Neuronal stem cell (in vitro differentiated cells): ENCODE results near the gene RUNDC3A.
A peak's percentile ranks its signal among the peaks of the same experiment; 100 is the strongest.

Source experiments
- DNase-seq: peaks from one replicate; pipeline ENCODE4 v3.0.0-alpha.2; 2013; ENCODE audit warnings: low spot score
- H2AFZ ChIP-seq: one replicate; pipeline ENCODE4 v1.6.1; 2013; ENCODE audit warnings: mild to moderate bottlenecking, low read length, inconsistent platforms
- H2AK5ac ChIP-seq: 2 replicates; pipeline ENCODE4 v1.6.1; 2013; ENCODE audit warnings: low read depth, mild to moderate bottlenecking, inconsistent platforms, low read length, moderate library complexity, mixed read lengths
- H2BK120ac ChIP-seq: 2 replicates; pipeline ENCODE4 v1.6.1; 2013; ENCODE audit warnings: low read depth, mild to moderate bottlenecking, inconsistent platforms, low read length, moderate library complexity, mixed read lengths
- H2BK12ac ChIP-seq: one replicate; pipeline ENCODE4 v1.6.1; 2013; ENCODE audit warnings: low read length, inconsistent platforms
- H2BK15ac ChIP-seq: 2 replicates; pipeline ENCODE4 v1.6.1; 2013; ENCODE audit warnings: mild to moderate bottlenecking, low read length, inconsistent platforms, mixed read lengths
- H2BK5ac ChIP-seq: one replicate; pipeline ENCODE4 v1.6.1; 2013; ENCODE audit warnings: inconsistent platforms, mild to moderate bottlenecking, low read length, moderate library complexity
- H3K14ac ChIP-seq: one replicate; pipeline ENCODE4 v1.6.1; 2013; ENCODE audit warnings: low read length, inconsistent platforms
- H3K18ac ChIP-seq: 2 replicates; pipeline ENCODE4 v1.6.1; 2013; ENCODE audit warnings: low read length, inconsistent platforms
- H3K23ac ChIP-seq: 2 replicates; pipeline ENCODE4 v1.6.1; 2013; ENCODE audit warnings: low read depth, mild to moderate bottlenecking, mixed read lengths, low read length, inconsistent platforms; ENCODE audit not compliant: poor library complexity
- H3K27ac ChIP-seq: replicated peaks from 3 replicates; pipeline ENCODE4 v1.5.1; 2013; ENCODE audit warnings: low read length, inconsistent platforms
- H3K27me3 ChIP-seq, 3 experiments: 2 replicates each; pipeline ENCODE4 v1.6.1; 2013; ENCODE audit warnings: low read length in 3 of 3, mild to moderate bottlenecking in 2 of 3, inconsistent platforms in 1 of 3, low read depth in 1 of 3, mixed read lengths in 1 of 3, moderate library complexity in 1 of 3; ENCODE audit not compliant: control insufficient read depth in 3 of 3, insufficient read depth in 3 of 3
- H3K36me3 ChIP-seq, 2 donors: replicated peaks in 1 of 2; 2 replicates each; pipeline ENCODE4 v1.6.1; 2013; ENCODE audit warnings: low read length in 2 of 2; ENCODE audit not compliant: control insufficient read depth in 2 of 2, insufficient read depth in 2 of 2
- H3K4ac ChIP-seq: 2 replicates; pipeline ENCODE4 v1.6.1; 2013; ENCODE audit warnings: inconsistent platforms, mild to moderate bottlenecking, low read length, moderate library complexity
- H3K4me1 ChIP-seq, 2 donors: 1 replicate in 1 of 2; 2 replicates in 1 of 2; pipeline ENCODE4 v1.6.1; 2013; ENCODE audit warnings: low read length in 2 of 2, low read depth in 1 of 2; ENCODE audit not compliant: control insufficient read depth in 2 of 2, insufficient read depth in 1 of 2
- H3K4me2 ChIP-seq: one replicate; pipeline ENCODE4 v1.6.1; 2013; ENCODE audit warnings: mild to moderate bottlenecking, low read length, inconsistent platforms; ENCODE audit not compliant: insufficient read depth, poor library complexity, severe bottlenecking
- H3K4me3 ChIP-seq, 2 donors: 2 replicates each; pipeline ENCODE4 v1.5.1; 2013; ENCODE audit warnings: low read length in 2 of 2, mild to moderate bottlenecking in 2 of 2, inconsistent platforms in 1 of 2, moderate library complexity in 1 of 2
- H3K79me1 ChIP-seq: one replicate; pipeline ENCODE4 v1.6.1; 2013; ENCODE audit warnings: low read depth, mild to moderate bottlenecking, inconsistent platforms, low read length, moderate library complexity
- H3K9ac ChIP-seq: one replicate; pipeline ENCODE4 v1.6.1; 2013; ENCODE audit warnings: mild to moderate bottlenecking, low read depth, low read length, inconsistent platforms; ENCODE audit not compliant: poor library complexity
- H3K9me3 ChIP-seq, 2 donors: replicated peaks in 1 of 2; 2 replicates each; pipeline versions ENCODE3 to v1.6.1; 2013; ENCODE audit warnings: low read length in 2 of 2, mild to moderate bottlenecking in 2 of 2, inconsistent platforms in 1 of 2, low read depth in 1 of 2, mixed read lengths in 1 of 2, moderate library complexity in 1 of 2; ENCODE audit not compliant: control insufficient read depth in 2 of 2, insufficient read depth in 1 of 2
- H4K8ac ChIP-seq: one replicate; pipeline ENCODE4 v1.6.1; 2013; ENCODE audit warnings: low read depth, mild to moderate bottlenecking, inconsistent platforms, low read length, moderate library complexity
- H4K91ac ChIP-seq: one replicate; pipeline ENCODE4 v1.6.1; 2013; ENCODE audit warnings: low read length, low read depth, mild to moderate bottlenecking, inconsistent platforms; ENCODE audit not compliant: poor library complexity
- WGBS, 2 donors: extraction: QIAGEN DNeasy Blood & Tissue Kit; methylation state at CpG; one replicate each; pipeline ENCODE4 v1.1.7; 2013; ENCODE audit warnings: missing lambda C conversion rate in 2 of 2, mixed read lengths in 1 of 2; ENCODE audit not compliant: insufficient read length in 2 of 2, insufficient replicate concordance in 1 of 2; ENCODE audit errors: extremely low coverage in 2 of 2; 5-methylcytosine and 5-hydroxymethylcytosine counted together

Gene RUNDC3A

DNA sequence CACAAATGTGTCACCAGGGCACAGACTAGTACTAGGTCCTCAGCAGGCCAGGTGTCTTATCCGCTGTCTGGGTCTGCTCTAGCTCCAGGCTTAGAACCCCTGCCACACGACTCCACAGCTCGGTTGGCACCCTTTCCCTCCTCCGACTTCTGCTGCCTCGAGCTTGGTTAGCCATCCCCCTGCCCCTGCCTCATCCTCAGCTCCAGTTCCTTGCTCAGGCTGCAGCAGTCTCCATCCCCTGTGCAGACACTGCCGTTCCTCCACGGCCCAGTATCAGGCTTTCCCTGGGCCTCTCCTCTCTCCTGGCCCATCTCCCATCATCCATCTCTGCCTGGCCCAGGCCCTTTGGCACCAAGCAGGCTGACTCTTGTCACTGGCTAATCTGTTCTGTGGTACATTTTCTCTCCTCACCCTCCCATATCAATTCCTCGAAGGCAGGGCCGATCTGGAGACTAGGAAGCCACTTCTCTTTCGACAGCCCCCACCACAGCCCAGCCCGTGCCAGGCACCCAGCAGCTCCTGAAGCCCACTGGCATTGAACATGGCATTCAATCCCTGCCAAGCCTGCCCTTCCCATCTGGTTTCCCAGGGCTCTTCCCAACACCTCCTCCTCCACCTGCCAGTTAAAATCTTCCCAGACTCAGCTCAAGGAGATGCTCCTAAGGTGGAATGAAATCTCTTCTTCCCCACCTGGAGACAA is 35.3 kb downstream of the RUNDC3A start:
- Histone ChIP-seq H3K23ac (no peak overlapping the region), H4K8ac (no peak overlapping the region), H3K4me2 (no peak overlapping the region), H3K4me3 (no peak overlapping the region), H3K27me3 (peaks cover 0 to 2% (median 0%) of the 10 kb centered on the region in 3 experiments), H3K4ac (no peak overlapping the region), H3K27ac (no peak overlapping the region), H2BK15ac (no peak overlapping the region), H2AK5ac (peak overlapping the region; percentile 60), H4K91ac (no peak overlapping the region), H3K36me3 (no peaks in the 10 kb centered on the region), H3K14ac (no peak overlapping the region), H2BK120ac (no peak overlapping the region), H3K79me1 (no peaks in the 10 kb centered on the region), H3K18ac (no peak overlapping the region), H2BK12ac (no peak overlapping the region), H2BK5ac (no peak overlapping the region), H3K9ac (peak overlapping the region; percentile 10), H2AFZ (peak overlapping the region; percentile 88), H3K9me3 (peaks cover 0 to 1% of the 10 kb centered on the region in 2 donors), H3K4me1 (peaks cover 0 to 4% of the 10 kb centered on the region in 2 donors)
- no peak for DNase-seq
- no CpG with 5 or more reads among the region's 11 CpGs for WGBS, 2 donors

- Histone ChIP-seq H2AK5ac (no peak within 1 kb of the TSS), H3K79me1 (no peaks in the 10 kb centered on the region), H3K4me3 (peak within 1 kb of the TSS; percentile 73 to 85), H2BK5ac (no peak within 1 kb of the TSS), H2BK12ac (no peak within 1 kb of the TSS), H3K36me3 (peaks cover 2 to 3% of the 10 kb centered on the region in 2 donors), H3K27ac (no peak within 1 kb of the TSS), H4K8ac (no peak within 1 kb of the TSS), H4K91ac (no peak within 1 kb of the TSS), H3K4ac (no peak within 1 kb of the TSS), H3K4me1 (peaks cover 0 to 4% of the 10 kb centered on the region in 2 donors), H2AFZ (peak within 1 kb of the TSS; percentile 88), H3K18ac (peak within 1 kb of the TSS; percentile 67), H3K9me3 (peaks cover 0 to 1% of the 10 kb centered on the region in 2 donors), H3K14ac (no peak within 1 kb of the TSS), H3K23ac (peak within 1 kb of the TSS; percentile 68), H3K27me3 (peaks cover 0 to 2% (median 0%) of the 10 kb centered on the region in 3 experiments), H2BK15ac (peak within 1 kb of the TSS; percentile 19), H2BK120ac (no peak within 1 kb of the TSS), H3K4me2 (peak within 1 kb of the TSS; percentile 85), H3K9ac (peak within 1 kb of the TSS; percentile 75)
- WGBS, 2 donors, result no CpG with 5 or more reads among the region's 26 CpGs
- DNase-seq, result peak; percentile 98
Measured at GRCh38 chr17:44344939-44345453, 36.6 kb downstream of the RUNDC3A start, which contains the start of gene GRN. GRN (plus strand) TSS chr17:44345302; CDS start chr17:44349165, 3,863 bp downstream.

DNA sequence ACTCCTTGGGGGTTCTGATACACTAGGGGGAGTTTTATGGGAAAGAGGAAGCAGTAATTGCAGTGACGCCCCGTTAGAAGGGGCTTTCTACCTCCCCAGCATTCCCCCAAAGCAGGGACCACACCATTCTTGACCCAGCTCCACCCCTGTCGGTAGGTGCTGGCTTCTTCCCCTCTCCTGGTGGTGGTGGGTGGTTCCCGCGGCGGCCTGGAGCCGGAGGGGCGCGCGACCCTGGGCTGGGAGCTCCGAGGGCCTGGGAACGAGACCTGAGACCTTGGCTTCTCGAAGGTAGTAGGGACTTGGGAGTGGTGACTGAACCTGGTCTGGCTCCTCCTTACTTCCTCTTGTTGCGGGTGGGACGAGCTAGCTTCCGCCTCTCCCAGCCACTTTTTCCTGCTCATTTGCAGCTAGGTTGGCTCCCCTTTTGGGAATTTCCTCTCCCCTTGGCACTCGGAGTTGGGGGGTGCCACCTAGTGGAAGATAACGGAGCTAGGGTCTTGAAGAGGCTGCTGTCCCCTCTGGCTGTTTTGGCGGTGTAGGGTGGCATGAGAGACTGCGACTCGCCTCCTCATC is 37.1 kb downstream of the RUNDC3A start:
- Histone ChIP-seq H3K27ac (no peak overlapping the region), H2BK12ac (no peak overlapping the region), H3K4ac (no peak overlapping the region), H3K14ac (no peak overlapping the region), H3K4me3 (peak overlapping the region; percentile 73 to 85), H3K18ac (peak overlapping the region; percentile 67), H3K4me2 (peak overlapping the region; percentile 85), H3K79me1 (no peaks in the 10 kb centered on the region), H2AFZ (peak overlapping the region; percentile 88), H2BK15ac (no peak overlapping the region), H3K23ac (peak overlapping the region; percentile 68), H4K91ac (no peak overlapping the region), H2BK120ac (no peak overlapping the region), H3K4me1 (peaks cover 0 to 4% of the 10 kb centered on the region in 2 donors), H3K9ac (peak overlapping the region; percentile 75), H3K36me3 (peaks cover 2 to 3% of the 10 kb centered on the region in 2 donors), H4K8ac (no peak overlapping the region), H3K9me3 (peaks cover 0 to 1% of the 10 kb centered on the region in 2 donors), H2AK5ac (no peak overlapping the region), H2BK5ac (no peak overlapping the region), H3K27me3 (peaks cover 0 to 2% (median 0%) of the 10 kb centered on the region in 3 experiments)
- no CpG with 5 or more reads among the region's 21 CpGs for WGBS, 2 donors
- peak; percentile 70 for DNase-seq
